ENCODE measurements around the gene DOCK9. TPM values are rescaled to one million over a fixed set of nuclear protein-coding genes. Genes with fewer than 3 reads are reported as not detected.

The DOCK9 gene
- polyA plus RNA-seq, 1 experiment, result 14.5 TPM

DNA sequence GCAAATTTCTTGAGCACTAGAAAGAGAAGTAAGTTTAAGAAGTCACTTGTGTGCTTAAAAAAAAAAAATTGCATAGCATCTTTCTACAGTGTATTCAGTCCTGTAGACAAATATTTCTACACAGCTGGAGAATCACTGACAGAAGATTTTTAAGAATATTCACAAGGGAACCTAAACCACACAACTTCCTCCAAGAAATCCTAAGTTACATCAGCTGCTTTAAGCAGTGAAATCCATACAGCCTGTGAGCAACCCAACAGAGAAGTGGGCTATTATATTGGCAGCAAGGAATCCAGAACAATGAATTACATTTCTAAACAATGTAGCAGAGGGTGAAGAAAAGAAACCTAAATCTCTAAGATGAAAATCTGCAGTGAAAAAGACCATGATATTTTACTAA is 1.5 kb downstream of the DOCK9 start:
- TF ChIP-seq, protein P1, sequence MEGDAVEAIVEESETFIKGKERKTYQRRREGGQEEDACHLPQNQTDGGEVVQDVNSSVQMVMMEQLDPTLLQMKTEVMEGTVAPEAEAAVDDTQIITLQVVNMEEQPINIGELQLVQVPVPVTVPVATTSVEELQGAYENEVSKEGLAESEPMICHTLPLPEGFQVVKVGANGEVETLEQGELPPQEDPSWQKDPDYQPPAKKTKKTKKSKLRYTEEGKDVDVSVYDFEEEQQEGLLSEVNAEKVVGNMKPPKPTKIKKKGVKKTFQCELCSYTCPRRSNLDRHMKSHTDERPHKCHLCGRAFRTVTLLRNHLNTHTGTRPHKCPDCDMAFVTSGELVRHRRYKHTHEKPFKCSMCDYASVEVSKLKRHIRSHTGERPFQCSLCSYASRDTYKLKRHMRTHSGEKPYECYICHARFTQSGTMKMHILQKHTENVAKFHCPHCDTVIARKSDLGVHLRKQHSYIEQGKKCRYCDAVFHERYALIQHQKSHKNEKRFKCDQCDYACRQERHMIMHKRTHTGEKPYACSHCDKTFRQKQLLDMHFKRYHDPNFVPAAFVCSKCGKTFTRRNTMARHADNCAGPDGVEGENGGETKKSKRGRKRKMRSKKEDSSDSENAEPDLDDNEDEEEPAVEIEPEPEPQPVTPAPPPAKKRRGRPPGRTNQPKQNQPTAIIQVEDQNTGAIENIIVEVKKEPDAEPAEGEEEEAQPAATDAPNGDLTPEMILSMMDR (IDR thresholded peaks at IDR 0.05; ENCODE audit: insufficient read depth, low read depth, low read length), result no peak
- Histone ChIP-seq H3K4me3 (ENCODE audit: low read depth, low read length) (no peak overlapping the region), H3K27me3 (ENCODE audit: control insufficient read depth, insufficient read depth, low read length) (no peaks in the 10 kb centered on the region), H3K36me3 (ENCODE audit: control insufficient read depth, insufficient read depth, low read length) (no peaks in the 10 kb centered on the region)
- no peak for DNase-seq (ENCODE audit: low read depth)
- ChIA-PET POLR2A (no interaction called here), CTCF (interaction anchor here (1.0 kb wide), 1 partner anchor 58 kb away, joined by 7 read pairs; no protein-coding TSS in a partner anchor)

DNA sequence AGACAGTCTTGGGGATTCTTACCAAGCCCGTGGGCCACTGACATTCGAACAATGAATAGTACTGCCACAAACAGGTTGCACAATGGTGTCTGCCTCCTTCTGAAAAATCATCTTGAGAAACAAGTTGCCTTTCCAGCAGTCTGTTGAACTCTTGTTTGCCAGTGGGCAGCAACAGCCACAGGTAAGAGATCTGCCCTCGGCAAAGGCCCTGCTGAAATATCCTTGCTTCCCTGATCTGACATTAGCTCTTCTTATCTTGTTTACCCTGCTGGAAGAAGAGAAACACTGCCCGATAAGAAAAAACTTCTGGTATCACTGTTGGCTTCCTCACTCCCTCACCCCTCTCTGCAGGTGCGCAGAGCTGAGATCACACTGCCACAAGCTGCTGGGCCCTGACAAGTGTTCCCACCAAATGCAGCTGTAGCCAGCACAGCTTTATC is 2.0 kb downstream of the DOCK9 start:
- H3K36me3 ChIP-seq (ENCODE audit: control insufficient read depth, insufficient read depth, low read length), result no peaks in the 10 kb centered on the region
- no peak overlapping the region for H3K4me3 ChIP-seq (ENCODE audit: low read depth, low read length)
- ChIA-PET CTCF (no interaction called here), POLR2A (no interaction called here)
- TF ChIP-seq, protein P1 (IDR thresholded peaks at IDR 0.05; ENCODE audit: insufficient read depth, low read depth, low read length), result no peak
- no peak for DNase-seq (ENCODE audit: low read depth)
- no peaks in the 10 kb centered on the region for H3K27me3 ChIP-seq (ENCODE audit: control insufficient read depth, insufficient read depth, low read length)

DNA sequence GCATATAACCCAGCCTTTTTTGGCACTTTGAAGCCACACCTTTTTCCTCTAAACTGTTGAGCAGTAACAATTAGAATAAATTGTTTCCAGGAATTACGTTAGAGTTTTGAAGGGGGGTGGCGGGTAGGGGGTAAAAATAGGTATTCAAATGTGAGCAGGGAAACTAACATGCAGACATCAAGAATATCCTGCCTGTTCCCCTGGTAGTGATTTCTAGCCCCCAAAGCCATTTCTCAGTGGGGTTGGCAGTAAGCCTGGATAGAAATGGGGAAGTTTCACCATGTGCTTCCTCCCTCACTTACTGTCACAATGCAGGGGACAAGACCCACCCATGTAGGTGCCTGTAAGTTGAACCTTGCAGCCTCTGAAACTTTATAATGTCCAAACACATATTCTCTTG is 3.8 kb downstream of the DOCK9 start:
- DNase-seq (ENCODE audit: low read depth), result no peak
- TF ChIP-seq, protein P1 (IDR thresholded peaks at IDR 0.05; ENCODE audit: insufficient read depth, low read depth, low read length), result no peak
- ChIA-PET POLR2A (no interaction called here), CTCF (interaction anchor here (1.3 kb wide), 1 partner anchor 60 kb away, joined by 3 read pairs; no protein-coding TSS in a partner anchor)
- no peak overlapping the region for H3K4me3 ChIP-seq (ENCODE audit: low read depth, low read length)
- no peaks in the 10 kb centered on the region for H3K27me3 ChIP-seq (ENCODE audit: control insufficient read depth, insufficient read depth, low read length)
- H3K36me3 ChIP-seq (ENCODE audit: control insufficient read depth, insufficient read depth, low read length), result no peaks in the 10 kb centered on the region

DNA sequence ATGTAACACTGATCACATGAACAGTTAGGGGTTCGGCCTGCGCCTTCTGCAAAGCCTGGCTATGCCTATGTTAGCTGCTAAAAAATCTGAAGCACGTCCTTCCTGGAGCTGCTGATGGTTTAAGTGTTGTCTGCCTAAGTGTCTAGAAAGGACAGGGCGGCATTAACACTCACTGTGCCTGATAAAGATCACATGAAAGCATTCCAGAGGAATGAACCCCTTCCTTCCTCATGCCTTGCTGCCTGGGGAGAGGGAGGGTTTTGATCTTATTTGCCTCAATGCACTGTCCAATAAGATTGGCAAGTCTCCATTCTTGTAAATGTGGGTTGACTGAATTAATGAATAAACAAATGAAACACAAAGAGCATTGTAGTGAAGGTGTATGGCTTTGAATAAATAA is 5.2 kb downstream of the DOCK9 start:
- no peaks in the 10 kb centered on the region for H3K27me3 ChIP-seq (ENCODE audit: control insufficient read depth, insufficient read depth, low read length)
- ChIA-PET POLR2A (no interaction called here), CTCF (interaction anchor here (1.3 kb wide), 2 partner anchors 9 to 61 kb away, joined by 3 to 4 read pairs; no protein-coding TSS in a partner anchor)
- DNase-seq (ENCODE audit: low read depth), result no peak
- no peak overlapping the region for H3K4me3 ChIP-seq (ENCODE audit: low read depth, low read length)
- no peaks in the 10 kb centered on the region for H3K36me3 ChIP-seq (ENCODE audit: control insufficient read depth, insufficient read depth, low read length)
- TF ChIP-seq, protein P1 (IDR thresholded peaks at IDR 0.05; ENCODE audit: insufficient read depth, low read depth, low read length), result no peak

DNA sequence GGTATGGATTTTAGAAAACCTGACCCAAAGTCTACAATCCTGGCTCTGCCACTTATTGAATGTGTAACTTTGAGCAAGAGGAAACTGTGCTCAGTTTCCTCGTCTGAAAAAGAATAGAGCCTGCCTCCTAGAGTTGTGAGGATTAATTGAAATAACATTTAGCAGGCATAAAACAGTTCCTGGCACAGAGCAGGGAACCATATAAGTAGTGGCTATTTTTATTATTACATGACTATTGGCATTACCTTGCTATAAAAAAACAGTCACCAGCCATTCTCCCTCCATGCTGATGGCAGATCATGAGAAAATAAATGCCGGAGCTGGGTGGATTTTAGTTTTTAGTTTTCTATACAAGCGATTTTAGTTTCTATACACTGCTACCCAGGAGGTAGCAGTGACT is 5.8 kb downstream of the DOCK9 start:
- Histone ChIP-seq H3K36me3 (ENCODE audit: control insufficient read depth, insufficient read depth, low read length) (no peaks in the 10 kb centered on the region), H3K27me3 (ENCODE audit: control insufficient read depth, insufficient read depth, low read length) (no peaks in the 10 kb centered on the region), H3K4me3 (ENCODE audit: low read depth, low read length) (no peak overlapping the region)
- TF ChIP-seq, protein P1 (IDR thresholded peaks at IDR 0.05; ENCODE audit: insufficient read depth, low read depth, low read length), result no peak
- ChIA-PET CTCF (interaction anchor here (1.3 kb wide), 1 partner anchor 8 kb away, joined by 4 read pairs; no protein-coding TSS in a partner anchor), POLR2A (no interaction called here)
- no peak for DNase-seq (ENCODE audit: low read depth)

All from BJ (cell line).